HepG2 (cell line): ENCODE results near the gene STIP1. TPM values are rescaled to one million over a fixed set of nuclear protein-coding genes. Genes with fewer than 3 reads are reported as not detected.

Source experiments
- FOXO1 ChIP-seq: sonication (generic); formaldehyde crosslinking; IDR thresholded peaks from 2 replicates; pipeline ENCODE4 v1.4.0; 2020; ENCODE audit warnings: missing genetic modification reagents
- HOXD1 ChIP-seq: sonication (generic); formaldehyde crosslinking; IDR thresholded peaks from 2 replicates; pipeline ENCODE4 v1.5.0; 2020; ENCODE audit warnings: missing genetic modification reagents
- MTF2 ChIP-seq: sonication (generic); formaldehyde crosslinking; IDR thresholded peaks from 2 replicates; pipeline ENCODE4 v1.5.0; 2020; ENCODE audit warnings: missing genetic modification reagents, borderline replicate concordance
- RAD21 ChIP-seq: fragments of 450-650 bp; formaldehyde crosslinking; IDR thresholded peaks from 2 replicates; pipeline ENCODE4 v1.5.0; 2020; ENCODE audit warnings: mild to moderate bottlenecking
- RBAK ChIP-seq: sonication (generic); formaldehyde crosslinking; IDR thresholded peaks from 2 replicates; pipeline ENCODE4 v1.5.1; 2020; ENCODE audit warnings: mild to moderate bottlenecking, missing genetic modification reagents
- ZFP90 ChIP-seq: sonication (generic); formaldehyde crosslinking; IDR thresholded peaks from 2 replicates; pipeline ENCODE4 v1.8.0; 2022; ENCODE audit warnings: missing genetic modification reagents, mild to moderate bottlenecking, inconsistent platforms, borderline replicate concordance
- ZNF615 ChIP-seq: sonication (generic); formaldehyde crosslinking; IDR thresholded peaks from 2 replicates; pipeline ENCODE4 v1.5.0; 2020; ENCODE audit warnings: mild to moderate bottlenecking, missing genetic modification reagents, borderline replicate concordance
- ZNF746 ChIP-seq: sonication (generic); formaldehyde crosslinking; IDR thresholded peaks from 2 replicates; pipeline ENCODE4 v1.8.0; 2022; ENCODE audit warnings: mild to moderate bottlenecking, missing genetic modification reagents
- polyA plus RNA-seq, 8 experiments: library from polyadenylated mRNA; depleted of rRNA in 3 of 8; stranded (reverse) in 7 of 8; unstranded in 1 of 8; fragments of >200 nt; fragmentation: Illumina TruSeq in 4 of 8; extraction: Trizol in 4 of 8; gene quantifications; 2 replicates each; pipeline versions ENCODE4 v1.2.1 to v1.2.3, GENCODE V29; 2011 to 2016; ENCODE audit warnings: low read depth in 4 of 8, missing spikeins in 1 of 8, mixed read lengths in 1 of 8; ENCODE audit not compliant: insufficient read depth in 1 of 8
- total RNA-seq, 5 experiments: library from RNA; depleted of rRNA; stranded (reverse); fragments of >200 nt; fragmentation: Illumina TruSeq; extraction: Trizol; gene quantifications; 2 replicates each; pipeline ENCODE4 v1.2.3, GENCODE V29; 2016; ENCODE audit warnings: low read depth in 1 of 5
- TF ChIP-seq, protein P1 (sequence below): sonication (generic); formaldehyde crosslinking; IDR thresholded peaks from 2 replicates; pipeline ENCODE4 v1.5.0; 2020; ENCODE audit warnings: mild to moderate bottlenecking, missing genetic modification reagents
- TF ChIP-seq, protein P2 (sequence below): sonication (generic); formaldehyde crosslinking; conservative IDR thresholded peaks from 2 replicates; pipeline ENCODE4 v1.4.0; 2020; ENCODE audit warnings: missing genetic modification reagents

The STIP1 gene
- total and polyA plus RNA-seq, 2 of the 13 experiments (the other 11 are each of a cell fraction or from before 2014, with no cell fraction given): 81.1 to 217 TPM

DNA sequence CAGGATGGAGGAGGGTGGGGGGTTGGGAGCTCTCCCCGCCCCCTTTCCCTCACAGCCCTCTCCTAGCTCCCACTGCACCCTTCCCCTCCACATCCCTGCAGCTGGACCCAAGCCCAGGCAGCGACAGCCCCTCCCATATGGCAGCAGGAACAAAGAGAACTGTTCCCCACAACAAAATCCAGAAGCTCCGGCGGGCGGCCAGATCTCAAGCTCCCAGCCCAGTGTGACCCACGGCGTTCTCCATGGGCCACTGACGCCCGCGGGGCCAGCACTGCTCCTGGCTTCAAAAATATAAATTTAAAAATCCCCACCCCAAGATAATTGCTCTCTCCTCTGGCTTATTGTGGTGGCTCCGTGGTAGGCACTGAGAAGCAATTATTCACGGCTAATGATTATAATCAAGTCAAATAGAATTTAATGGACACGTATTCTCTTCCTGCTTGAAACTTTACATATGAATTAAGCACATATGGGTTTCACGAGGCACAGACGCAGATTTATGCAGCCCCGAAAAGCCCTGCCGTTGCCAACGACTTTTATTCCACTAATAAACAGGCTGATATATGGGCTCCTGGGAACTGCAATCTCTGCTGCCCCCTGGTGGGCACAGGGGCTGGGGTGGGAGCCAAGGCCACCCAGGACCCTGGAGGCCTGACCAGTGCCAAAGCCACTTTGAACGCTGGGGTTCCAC lies 37.6 kb upstream of the STIP1 start (continued):
- no peak for TF ChIP-seq RBAK (CRISPR knock-in tag)
- no peak for TF ChIP-seq ZNF615 (CRISPR knock-in tag)
- TF ChIP-seq, protein P1, sequence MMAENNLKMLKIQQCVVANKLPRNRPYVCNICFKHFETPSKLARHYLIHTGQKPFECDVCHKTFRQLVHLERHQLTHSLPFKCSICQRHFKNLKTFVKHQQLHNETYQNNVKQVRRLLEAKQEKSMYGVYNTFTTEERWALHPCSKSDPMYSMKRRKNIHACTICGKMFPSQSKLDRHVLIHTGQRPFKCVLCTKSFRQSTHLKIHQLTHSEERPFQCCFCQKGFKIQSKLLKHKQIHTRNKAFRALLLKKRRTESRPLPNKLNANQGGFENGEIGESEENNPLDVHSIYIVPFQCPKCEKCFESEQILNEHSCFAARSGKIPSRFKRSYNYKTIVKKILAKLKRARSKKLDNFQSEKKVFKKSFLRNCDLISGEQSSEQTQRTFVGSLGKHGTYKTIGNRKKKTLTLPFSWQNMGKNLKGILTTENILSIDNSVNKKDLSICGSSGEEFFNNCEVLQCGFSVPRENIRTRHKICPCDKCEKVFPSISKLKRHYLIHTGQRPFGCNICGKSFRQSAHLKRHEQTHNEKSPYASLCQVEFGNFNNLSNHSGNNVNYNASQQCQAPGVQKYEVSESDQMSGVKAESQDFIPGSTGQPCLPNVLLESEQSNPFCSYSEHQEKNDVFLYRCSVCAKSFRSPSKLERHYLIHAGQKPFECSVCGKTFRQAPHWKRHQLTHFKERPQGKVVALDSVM (CRISPR knock-in tag): no peak
- TF ChIP-seq, protein P2, sequence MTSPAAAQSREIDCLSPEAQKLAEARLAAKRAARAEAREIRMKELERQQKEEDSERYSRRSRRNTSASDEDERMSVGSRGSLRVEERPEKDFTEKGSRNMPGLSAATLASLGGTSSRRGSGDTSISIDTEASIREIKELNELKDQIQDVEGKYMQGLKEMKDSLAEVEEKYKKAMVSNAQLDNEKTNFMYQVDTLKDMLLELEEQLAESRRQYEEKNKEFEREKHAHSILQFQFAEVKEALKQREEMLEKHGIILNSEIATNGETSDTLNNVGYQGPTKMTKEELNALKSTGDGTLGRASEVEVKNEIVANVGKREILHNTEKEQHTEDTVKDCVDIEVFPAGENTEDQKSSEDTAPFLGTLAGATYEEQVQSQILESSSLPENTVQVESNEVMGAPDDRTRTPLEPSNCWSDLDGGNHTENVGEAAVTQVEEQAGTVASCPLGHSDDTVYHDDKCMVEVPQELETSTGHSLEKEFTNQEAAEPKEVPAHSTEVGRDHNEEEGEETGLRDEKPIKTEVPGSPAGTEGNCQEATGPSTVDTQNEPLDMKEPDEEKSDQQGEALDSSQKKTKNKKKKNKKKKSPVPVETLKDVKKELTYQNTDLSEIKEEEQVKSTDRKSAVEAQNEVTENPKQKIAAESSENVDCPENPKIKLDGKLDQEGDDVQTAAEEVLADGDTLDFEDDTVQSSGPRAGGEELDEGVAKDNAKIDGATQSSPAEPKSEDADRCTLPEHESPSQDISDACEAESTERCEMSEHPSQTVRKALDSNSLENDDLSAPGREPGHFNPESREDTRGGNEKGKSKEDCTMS: no peak
- TF ChIP-seq ZFP90 (CRISPR knock-in tag): no peak
- TF ChIP-seq FOXO1 (CRISPR knock-in tag): peak; percentile 30; the same call in 1 of the 2 replicates
- peak; percentile 80 for TF ChIP-seq RAD21 (CRISPR knock-in tag)
- TF ChIP-seq MTF2 (CRISPR knock-in tag): no peak
- no peak for TF ChIP-seq HOXD1 (CRISPR knock-in tag)
- no peak for TF ChIP-seq ZNF746 (CRISPR knock-in tag)
